HepG2 (cell line): ENCODE measurements around the gene MAN2C1. TPM values are rescaled to one million over a fixed set of nuclear protein-coding genes. Genes with fewer than 3 reads are reported as not detected.
"Not testable (repeated sequence)": the region's sequence is repeated elsewhere in the genome, so short reads cannot be mapped to it uniquely, and the experiment has no call there.

Source experiments
- ATAC-seq: fragments of 200-7000 bp; cut with Tn5 transposase; 3 replicates; pipeline ENCODE4 v1.9.1; 2020; ENCODE audit warnings: mild to moderate bottlenecking, moderate library complexity
- BruUV-seq: library from RNA; stranded (reverse); fragments of 400-500 nt; replicated peaks from 2 replicates; lab custom pipeline; 2021; lab: Mats Ljungman, UMichigan
- CTCF ChIA-PET: fragments of 300-600 bp; formaldehyde crosslinking; extraction: SDS; loops from one replicate; lab custom pipeline; 2021; ENCODE audit warnings: low total read pairs, inconsistent platforms, low intra/inter-chr PET ratio; lab: Yijun Ruan, JAX
- POLR2A ChIA-PET: fragments of 350-600 bp; sonication (Branson Sonifier 250); formaldehyde crosslinking; loops from one replicate; lab custom pipeline; 2020; ENCODE audit warnings: antibody characterized with exemption, inconsistent platforms; lab: Yijun Ruan, JAX
- DNase-seq: peaks from one replicate; pipeline ENCODE4 v3.0.0-alpha.2; 2015; ENCODE audit warnings: low spot score
- FAIRE-seq: peaks from 3 replicates; lab custom pipeline; 2011; peaks lifted over from hg19 to GRCh38; lab: Jason Lieb, UNC
- H2AFZ ChIP-seq: one replicate; pipeline ENCODE4 v1.6.1; 2011; ENCODE audit warnings: low read length, inconsistent platforms
- H3K27ac ChIP-seq: fragments of 300-600 bp; 3 replicates; pipeline ENCODE4 v1.8.0; 2011; ENCODE audit warnings: mixed run types, mild to moderate bottlenecking, mixed read lengths, low read length, inconsistent platforms; ENCODE audit not compliant: insufficient read depth; ENCODE audit errors: extremely low read length
- H3K27me3 ChIP-seq, 2 experiments: fragments of 200-600 bp in 1 of 2; 2 replicates in 1 of 2; 3 replicates in 1 of 2; pipeline versions ENCODE4 v1.6.0 to v1.8.0; 2011; ENCODE audit warnings: low read length in 2 of 2, mild to moderate bottlenecking in 2 of 2, moderate library complexity in 2 of 2, inconsistent platforms in 1 of 2; ENCODE audit not compliant: insufficient read depth in 2 of 2, control insufficient read depth in 1 of 2
- H3K36me3 ChIP-seq, 2 experiments: fragments of 200-600 bp in 1 of 2; replicated peaks in 1 of 2; 2 replicates in 1 of 2; 3 replicates in 1 of 2; pipeline versions ENCODE4 v1.5.1 to v1.8.0; 2011; ENCODE audit warnings: low read length in 2 of 2, inconsistent platforms in 1 of 2; ENCODE audit not compliant: insufficient read depth in 2 of 2, control insufficient read depth in 1 of 2
- H3K4me1 ChIP-seq: 2 replicates; pipeline ENCODE4 v1.5.1; 2012; ENCODE audit warnings: low read length, inconsistent platforms; ENCODE audit not compliant: insufficient read depth
- H3K4me2 ChIP-seq: 2 replicates; pipeline ENCODE4 v1.6.0; 2011; ENCODE audit warnings: low read depth, low read length, inconsistent platforms
- H3K4me3 ChIP-seq, 3 experiments: fragments of 200-600 bp in 1 of 3; sonication (generic), shearing (Covaris generic) in 1 of 3; replicated peaks in 1 of 3; 2 replicates each; pipeline ENCODE4 v1.5.1; 2011 to 2016; ENCODE audit warnings: low read length in 3 of 3, inconsistent platforms in 2 of 3, low read depth in 2 of 3, mild to moderate bottlenecking in 2 of 3, control low read depth in 1 of 3, mixed read lengths in 1 of 3; ENCODE audit not compliant: insufficient read depth in 1 of 3
- H3K79me2 ChIP-seq: one replicate; pipeline ENCODE4 v1.6.1; 2011; ENCODE audit warnings: low read length, inconsistent platforms; ENCODE audit not compliant: insufficient read depth
- H3K9ac ChIP-seq: 2 replicates; pipeline ENCODE4 v1.6.0; 2011; ENCODE audit warnings: mild to moderate bottlenecking, low read depth, low read length, inconsistent platforms; ENCODE audit not compliant: insufficient read depth
- H3K9me3 ChIP-seq: 2 replicates; pipeline ENCODE4 v1.5.1; 2012; ENCODE audit warnings: mild to moderate bottlenecking, low read length
- H4K20me1 ChIP-seq: 2 replicates; pipeline ENCODE4 v1.6.0; 2011; ENCODE audit warnings: inconsistent platforms, mild to moderate bottlenecking, low read length, moderate library complexity; ENCODE audit not compliant: insufficient read depth
- CEBPG ChIP-seq: IDR thresholded peaks from 2 replicates; pipeline ENCODE4 v1.6.1; 2016
- GTF3A ChIP-seq: sonication (generic); formaldehyde crosslinking; conservative IDR thresholded peaks from 2 replicates; pipeline ENCODE4 v1.4.0; 2020; ENCODE audit warnings: mild to moderate bottlenecking, missing genetic modification reagents
- MAFG ChIP-seq: sonication (generic); formaldehyde crosslinking; IDR thresholded peaks from 2 replicates; pipeline ENCODE4 v1.5.1; 2020; ENCODE audit warnings: mild to moderate bottlenecking, missing genetic modification reagents
- MAZ ChIP-seq, 2 experiments: sonication (generic) in 1 of 2; formaldehyde crosslinking in 1 of 2; IDR thresholded peaks; 2 replicates each; pipeline versions ENCODE4 v1.5.0 to v1.6.1; 2012 to 2020; ENCODE audit warnings: low read depth in 2 of 2, mild to moderate bottlenecking in 2 of 2, borderline replicate concordance in 1 of 2, improper control_type of control experiment in 1 of 2, low read length in 1 of 2, missing genetic modification reagents in 1 of 2, moderate library complexity in 1 of 2
- SIN3A ChIP-seq: IDR thresholded peaks from 2 replicates; pipeline ENCODE4 v1.6.1; 2011; ENCODE audit warnings: low read depth, mild to moderate bottlenecking, control low read depth, low read length, borderline replicate concordance
- ZC3H4 ChIP-seq: sonication (generic); formaldehyde crosslinking; IDR thresholded peaks from 2 replicates; pipeline ENCODE4 v1.4.0; 2020; ENCODE audit warnings: missing genetic modification reagents, borderline replicate concordance
- ZFP36L2 ChIP-seq: sonication (generic); formaldehyde crosslinking; IDR thresholded peaks from 2 replicates; pipeline ENCODE4 v1.4.0; 2020; ENCODE audit warnings: missing genetic modification reagents
- ZNF101 ChIP-seq: sonication (generic); formaldehyde crosslinking; IDR thresholded peaks from 2 replicates; pipeline ENCODE4 v1.4.0; 2020; ENCODE audit warnings: mild to moderate bottlenecking, low read depth, missing genetic modification reagents, borderline replicate concordance
- ZNF652 ChIP-seq: IDR thresholded peaks from 2 replicates; pipeline ENCODE4 v1.6.1; 2016; ENCODE audit warnings: low read depth, borderline replicate concordance
- WGBS: methylation state at CpG from one replicate; pipeline ENCODE4 v1.1.6; 2017; ENCODE audit warnings: low lambda C conversion rate; 5-methylcytosine and 5-hydroxymethylcytosine counted together
- in situ Hi-C: cut with HindIII; loops from 2 replicates; pipeline ENCODE4 v1.10.0; 2017; ENCODE audit warnings: low pct_unique_long_range_greater_than_20kb; ENCODE audit not compliant: extremely low pct_ligation_motif_present
- intact Hi-C: fragments of 100-400 bp; cut with micrococcal nuclease; formaldehyde crosslinking; loops from one replicate; pipeline ENCODE4 v1.10.0; 2022; ENCODE audit not compliant: unreplicated experiment
- polyA plus RNA-seq, 8 experiments: library from polyadenylated mRNA; depleted of rRNA in 3 of 8; stranded (reverse) in 7 of 8; unstranded in 1 of 8; fragments of >200 nt; fragmentation: Illumina TruSeq in 4 of 8; extraction: Trizol in 4 of 8; gene quantifications; 2 replicates each; pipeline versions ENCODE4 v1.2.1 to v1.2.3, GENCODE V29; 2011 to 2016; ENCODE audit warnings: low read depth in 4 of 8, missing spikeins in 1 of 8, mixed read lengths in 1 of 8; ENCODE audit not compliant: insufficient read depth in 1 of 8
- total RNA-seq, 5 experiments: library from RNA; depleted of rRNA; stranded (reverse); fragments of >200 nt; fragmentation: Illumina TruSeq; extraction: Trizol; gene quantifications; 2 replicates each; pipeline ENCODE4 v1.2.3, GENCODE V29; 2016; ENCODE audit warnings: low read depth in 1 of 5
- TF ChIP-seq, protein P1 (sequence below): sonication (generic); formaldehyde crosslinking; conservative IDR thresholded peaks from 2 replicates; pipeline ENCODE4 v1.4.0; 2020; ENCODE audit warnings: missing genetic modification reagents
- TF ChIP-seq, protein P2 (sequence below): sonication (generic); formaldehyde crosslinking; IDR thresholded peaks from 2 replicates; pipeline ENCODE4 v1.8.0; 2022; ENCODE audit warnings: missing genetic modification reagents, mild to moderate bottlenecking, inconsistent platforms, borderline replicate concordance
- TF ChIP-seq, protein P3 (sequence below): sonication (generic); formaldehyde crosslinking; IDR thresholded peaks from 2 replicates; pipeline ENCODE4 v1.4.0; 2020; ENCODE audit warnings: missing genetic modification reagents, borderline replicate concordance

Gene MAN2C1
- total and polyA plus RNA-seq, 2 of the 13 experiments (the other 11 are each of a cell fraction or from before 2014, with no cell fraction given) = 62.6 to 71.0 TPM

DNA sequence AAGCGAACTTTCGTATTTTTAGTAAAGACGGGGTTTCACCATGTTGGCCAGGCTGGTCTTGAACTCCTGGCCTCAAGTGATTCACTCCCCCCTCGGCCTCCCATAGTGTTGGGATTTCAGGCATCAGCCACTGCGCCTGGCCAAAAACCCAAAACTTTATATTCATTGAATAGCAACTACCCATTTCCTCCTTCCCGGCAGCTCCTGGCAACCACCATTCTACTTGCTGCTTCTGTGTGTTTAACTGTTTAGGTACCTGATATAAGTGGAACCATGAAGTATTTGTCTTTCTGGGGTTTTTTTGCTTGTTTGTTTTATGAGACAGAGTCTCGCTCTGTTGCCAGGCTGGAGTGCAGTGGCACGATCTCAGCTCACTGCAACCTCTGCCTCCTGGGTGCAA lies 24.5 kb downstream of the MAN2C1 start:
- H3K4me2 ChIP-seq, H3K4me3 ChIP-seq, H3K36me3 ChIP-seq, H2AFZ ChIP-seq, CTCF ChIA-PET, H3K27ac ChIP-seq, H3K9me3 ChIP-seq, H3K27me3 ChIP-seq, DNase-seq, ATAC-seq, BruUV-seq, intact Hi-C loops, in situ Hi-C loops, FAIRE-seq, H3K9ac ChIP-seq, H4K20me1 ChIP-seq, H3K79me2 ChIP-seq: not testable (repeated sequence)
- TF ChIP-seq ZNF652 = peak; percentile 79
- peaks cover 11% of the 10 kb centered on the region for H3K4me1 ChIP-seq
- POLR2A ChIA-PET = interaction anchor here (0.8 kb wide), 1 partner anchor 9 kb away, joined by 3 read pairs; no protein-coding TSS in a partner anchor
- WGBS = 63% methylated on average over 8 of the region's 8 CpGs

DNA sequence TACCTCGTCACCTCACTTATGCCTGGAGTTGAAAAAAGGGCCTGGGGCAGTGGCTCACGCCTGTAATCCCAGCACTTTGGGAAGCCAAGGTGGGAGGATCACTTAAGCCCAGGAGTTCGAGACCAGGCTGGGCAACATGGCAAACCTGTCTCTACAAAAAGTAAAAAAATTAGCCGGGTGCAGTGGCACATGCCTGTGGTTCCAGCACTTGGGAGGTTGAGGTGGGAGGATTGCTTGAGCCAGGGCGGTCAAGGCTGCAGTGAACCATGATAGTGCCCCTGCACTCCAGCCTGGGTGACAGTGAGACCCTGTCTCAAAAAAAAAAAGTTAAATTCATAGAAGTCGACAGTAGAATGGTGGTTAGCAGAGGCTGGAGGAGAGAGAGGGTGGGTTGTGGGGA lies 26.2 kb downstream of the MAN2C1 start:
- Histone ChIP-seq H3K4me2 (no peak overlapping the region), H3K9me3 (no peaks in the 10 kb centered on the region), H3K79me2 (no peaks in the 10 kb centered on the region), H3K27ac (no peak overlapping the region), H3K27me3 (no peaks in the 10 kb centered on the region), H3K4me1 (peaks cover 10% of the 10 kb centered on the region; the same call in 1 of the 2 replicates), H2AFZ (no peak overlapping the region), H3K36me3 (peaks cover 0 to 3% of the 10 kb centered on the region in 2 experiments; a peak in 2 of 5 replicates), H3K9ac (no peak overlapping the region), H4K20me1 (no peaks in the 10 kb centered on the region), H3K4me3 (no peak overlapping the region)
- ATAC-seq (no peak), FAIRE-seq (no peak), DNase-seq (no peak)
- BruUV-seq = no TSS peak
- 87% methylated on average over 6 of the region's 6 CpGs for WGBS
- intact Hi-C loops (no loop called here), in situ Hi-C loops (no loop called here)
- no peak for TF ChIP-seq MAFG (CRISPR knock-in tag)
- TF ChIP-seq, protein P1, sequence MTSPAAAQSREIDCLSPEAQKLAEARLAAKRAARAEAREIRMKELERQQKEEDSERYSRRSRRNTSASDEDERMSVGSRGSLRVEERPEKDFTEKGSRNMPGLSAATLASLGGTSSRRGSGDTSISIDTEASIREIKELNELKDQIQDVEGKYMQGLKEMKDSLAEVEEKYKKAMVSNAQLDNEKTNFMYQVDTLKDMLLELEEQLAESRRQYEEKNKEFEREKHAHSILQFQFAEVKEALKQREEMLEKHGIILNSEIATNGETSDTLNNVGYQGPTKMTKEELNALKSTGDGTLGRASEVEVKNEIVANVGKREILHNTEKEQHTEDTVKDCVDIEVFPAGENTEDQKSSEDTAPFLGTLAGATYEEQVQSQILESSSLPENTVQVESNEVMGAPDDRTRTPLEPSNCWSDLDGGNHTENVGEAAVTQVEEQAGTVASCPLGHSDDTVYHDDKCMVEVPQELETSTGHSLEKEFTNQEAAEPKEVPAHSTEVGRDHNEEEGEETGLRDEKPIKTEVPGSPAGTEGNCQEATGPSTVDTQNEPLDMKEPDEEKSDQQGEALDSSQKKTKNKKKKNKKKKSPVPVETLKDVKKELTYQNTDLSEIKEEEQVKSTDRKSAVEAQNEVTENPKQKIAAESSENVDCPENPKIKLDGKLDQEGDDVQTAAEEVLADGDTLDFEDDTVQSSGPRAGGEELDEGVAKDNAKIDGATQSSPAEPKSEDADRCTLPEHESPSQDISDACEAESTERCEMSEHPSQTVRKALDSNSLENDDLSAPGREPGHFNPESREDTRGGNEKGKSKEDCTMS = no peak
- TF ChIP-seq ZFP36L2 (CRISPR knock-in tag) = no peak
- no peak for TF ChIP-seq ZC3H4
- no peak for TF ChIP-seq ZNF101 (CRISPR knock-in tag)
- TF ChIP-seq CEBPG (CRISPR knock-in tag) = no peak
- no peak for TF ChIP-seq MAZ (IDR thresholded peaks at IDR 0.05; ENCODE audit: borderline replicate concordance, low read depth, low read length)
- TF ChIP-seq MAZ (CRISPR knock-in tag; IDR thresholded peaks at IDR 0.05; ENCODE audit: low read depth) = no peak
- TF ChIP-seq SIN3A = no peak
- TF ChIP-seq, protein P2, sequence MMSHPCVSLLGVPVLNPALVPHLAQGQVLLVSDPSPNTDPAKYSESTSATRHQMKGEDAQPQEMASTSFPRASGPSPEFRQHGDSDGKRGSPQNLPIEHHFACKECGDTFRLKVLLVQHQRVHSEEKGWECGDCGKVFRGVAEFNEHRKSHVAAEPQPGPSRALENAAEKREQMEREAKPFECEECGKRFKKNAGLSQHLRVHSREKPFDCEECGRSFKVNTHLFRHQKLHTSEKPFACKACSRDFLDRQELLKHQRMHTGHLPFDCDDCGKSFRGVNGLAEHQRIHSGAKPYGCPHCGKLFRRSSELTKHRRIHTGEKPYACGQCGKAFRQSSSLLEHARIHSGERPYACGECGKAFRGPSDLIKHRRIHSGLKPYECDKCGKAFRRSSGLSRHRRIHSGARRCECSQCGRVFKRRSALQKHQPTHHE (CRISPR knock-in tag) = no peak
- no peak for TF ChIP-seq GTF3A
- TF ChIP-seq, protein P3, sequence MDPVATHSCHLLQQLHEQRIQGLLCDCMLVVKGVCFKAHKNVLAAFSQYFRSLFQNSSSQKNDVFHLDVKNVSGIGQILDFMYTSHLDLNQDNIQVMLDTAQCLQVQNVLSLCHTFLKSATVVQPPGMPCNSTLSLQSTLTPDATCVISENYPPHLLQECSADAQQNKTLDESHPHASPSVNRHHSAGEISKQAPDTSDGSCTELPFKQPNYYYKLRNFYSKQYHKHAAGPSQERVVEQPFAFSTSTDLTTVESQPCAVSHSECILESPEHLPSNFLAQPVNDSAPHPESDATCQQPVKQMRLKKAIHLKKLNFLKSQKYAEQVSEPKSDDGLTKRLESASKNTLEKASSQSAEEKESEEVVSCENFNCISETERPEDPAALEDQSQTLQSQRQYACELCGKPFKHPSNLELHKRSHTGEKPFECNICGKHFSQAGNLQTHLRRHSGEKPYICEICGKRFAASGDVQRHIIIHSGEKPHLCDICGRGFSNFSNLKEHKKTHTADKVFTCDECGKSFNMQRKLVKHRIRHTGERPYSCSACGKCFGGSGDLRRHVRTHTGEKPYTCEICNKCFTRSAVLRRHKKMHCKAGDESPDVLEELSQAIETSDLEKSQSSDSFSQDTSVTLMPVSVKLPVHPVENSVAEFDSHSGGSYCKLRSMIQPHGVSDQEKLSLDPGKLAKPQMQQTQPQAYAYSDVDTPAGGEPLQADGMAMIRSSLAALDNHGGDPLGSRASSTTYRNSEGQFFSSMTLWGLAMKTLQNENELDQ (CRISPR knock-in tag) = no peak
- POLR2A ChIA-PET = no interaction called here
- CTCF ChIA-PET = no interaction called here
